GM21723 (cell line): ENCODE data around the gene HNRNPA3.
"Not testable (repeated sequence)": the region's sequence is repeated elsewhere in the genome, so short reads cannot be mapped to it uniquely, and the experiment has no call there.

Experiments
- ATAC-seq: cut with Tn5 transposase; IDR thresholded peaks from one replicate; pipeline ENCODE4 v1.9.1; 2021; ENCODE audit warnings: mild to moderate bottlenecking, moderate library complexity; ENCODE audit not compliant: unreplicated experiment

The HNRNPA3 gene

GRCh38 chr2:177212106-177212890 is at the start of gene HNRNPA3:
HNRNPA3 (plus strand) TSS chr2:177212794; CDS start chr2:177212800, 6 bp downstream.
- peak; percentile 93 for ATAC-seq

GRCh38 chr2:177164131-177164530 is 48.5 kb upstream of the HNRNPA3 start:
- ATAC-seq, result no peak

- ATAC-seq, result peak; percentile 63
Measured at GRCh38 chr2:177164584-177165052, 48.0 kb upstream of the HNRNPA3 start.

GRCh38 chr2:177165061-177165583 is 47.5 kb upstream of the HNRNPA3 start:
- no peak for ATAC-seq

- peak; percentile 63 for ATAC-seq
Measured at GRCh38 chr2:177165721-177166711, 46.6 kb upstream of the HNRNPA3 start.

- ATAC-seq, result peak; percentile 54
Measured at GRCh38 chr2:177169810-177170514, 42.6 kb upstream of the HNRNPA3 start.

GRCh38 chr2:177171418-177171865 is 41.2 kb upstream of the HNRNPA3 start:
- no peak for ATAC-seq

GRCh38 chr2:177172034-177172880 is 40.3 kb upstream of the HNRNPA3 start:
- no peak for ATAC-seq

- no peak for ATAC-seq
Measured at GRCh38 chr2:177174486-177174885, 38.1 kb upstream of the HNRNPA3 start.

GRCh38 chr2:177175917-177176668 is 36.5 kb upstream of the HNRNPA3 start:
- ATAC-seq, result no peak

- ATAC-seq, result no peak
Measured at GRCh38 chr2:177178797-177179196, 33.8 kb upstream of the HNRNPA3 start.

GRCh38 chr2:177179227-177179626 is 33.4 kb upstream of the HNRNPA3 start:
- ATAC-seq, result no peak

GRCh38 chr2:177179671-177180070 is 32.9 kb upstream of the HNRNPA3 start:
- not testable (repeated sequence) for ATAC-seq

GRCh38 chr2:177180269-177181000 is 32.2 kb upstream of the HNRNPA3 start:
- ATAC-seq, result no peak

GRCh38 chr2:177183860-177184259 is 28.7 kb upstream of the HNRNPA3 start:
- ATAC-seq, result no peak

- no peak for ATAC-seq
Measured at GRCh38 chr2:177184606-177185005, 28.0 kb upstream of the HNRNPA3 start.

GRCh38 chr2:177186038-177186437 is 26.6 kb upstream of the HNRNPA3 start:
- ATAC-seq, result not testable (repeated sequence)

- no peak for ATAC-seq
Measured at GRCh38 chr2:177187631-177188312, 24.8 kb upstream of the HNRNPA3 start.
